K562 (cell line): ENCODE data around the gene CSNK1D. TPM values are rescaled to one million over a fixed set of nuclear protein-coding genes. Genes with fewer than 3 reads are reported as not detected.

Experiments
- ATAC-seq: fragments of 200-7000 bp; cut with Tn5 transposase; 3 replicates; pipeline ENCODE4 v1.9.1; 2020; ENCODE audit warnings: moderate library complexity
- BruUV-seq: library from RNA; stranded (reverse); fragments of 400-500 nt; replicated peaks from 2 replicates; lab custom pipeline; 2021; lab: Mats Ljungman, UMichigan
- CTCF ChIA-PET: fragments of 300-600 bp; formaldehyde crosslinking; extraction: SDS; loops from one replicate; lab custom pipeline; 2021; ENCODE audit warnings: low intra/inter-chr PET ratio; lab: Yijun Ruan, JAX
- POLR2A ChIA-PET: fragments of 300-600, 350-650 bp; sonication (Branson Sonifier 250); formaldehyde crosslinking; extraction: SDS; loops from one replicate; lab custom pipeline; 2021; ENCODE audit warnings: antibody characterized with exemption, inconsistent platforms; lab: Yijun Ruan, JAX
- DNase-seq, 4 experiments: peaks; one replicate each; pipeline versions ENCODE4 v3.0.0 to v3.0.0-alpha.2; 2011 to 2018; ENCODE audit warnings: low spot score in 3 of 4, mixed read lengths in 3 of 4; ENCODE audit errors: extremely low read depth in 1 of 4
- FAIRE-seq: peaks from 2 replicates; lab custom pipeline; 2011; peaks lifted over from hg19 to GRCh38; lab: Jason Lieb, UNC
- H2AFZ ChIP-seq: 2 replicates; pipeline ENCODE4 v1.6.0; 2011; ENCODE audit warnings: low read depth, low read length, control low read depth, inconsistent platforms
- H3K27ac ChIP-seq: fragments of 200-600 bp; 3 replicates; pipeline ENCODE4 v1.8.0; 2011; ENCODE audit warnings: low read depth, mild to moderate bottlenecking, control low read depth, inconsistent platforms, low read length, moderate library complexity, mixed read lengths; ENCODE audit errors: extremely low read depth
- H3K27me3 ChIP-seq, 2 experiments: fragments of 300-600 bp in 1 of 2; 2 replicates in 1 of 2; 3 replicates in 1 of 2; pipeline versions ENCODE4 v1.6.0 to v1.8.0; 2011; ENCODE audit warnings: inconsistent platforms in 2 of 2, low read length in 2 of 2, mild to moderate bottlenecking in 1 of 2, mixed read lengths in 1 of 2, moderate library complexity in 1 of 2; ENCODE audit not compliant: control insufficient read depth in 2 of 2, insufficient read depth in 2 of 2
- H3K36me3 ChIP-seq: fragments of 300-600 bp; 3 replicates; pipeline ENCODE4 v1.8.0; 2011; ENCODE audit warnings: mild to moderate bottlenecking, low read length, inconsistent platforms; ENCODE audit not compliant: control insufficient read depth, insufficient read depth
- H3K4me1 ChIP-seq, 2 experiments: fragments of 200-600 bp in 1 of 2; replicated peaks in 1 of 2; 2 replicates in 1 of 2; 3 replicates in 1 of 2; pipeline versions ENCODE4 v1.5.1 to v1.8.0; 2011; ENCODE audit warnings: inconsistent platforms in 2 of 2, low read length in 2 of 2, mild to moderate bottlenecking in 1 of 2, mixed read lengths in 1 of 2, moderate library complexity in 1 of 2; ENCODE audit not compliant: control insufficient read depth in 2 of 2, insufficient read depth in 2 of 2
- H3K4me2 ChIP-seq: 2 replicates; pipeline ENCODE4 v1.6.1; 2011; ENCODE audit warnings: low read length, control low read depth, inconsistent platforms, mixed read lengths; ENCODE audit not compliant: insufficient read depth
- H3K4me3 ChIP-seq: fragments of 200-600 bp; sonication (generic), shearing (Covaris generic); 2 replicates; pipeline ENCODE4 v1.5.1; 2016; ENCODE audit warnings: control low read depth, inconsistent platforms
- H3K79me2 ChIP-seq: fragments of 200-600 bp; 3 replicates; pipeline ENCODE4 v1.8.0; 2011; ENCODE audit warnings: low read length, inconsistent platforms; ENCODE audit not compliant: control insufficient read depth, insufficient read depth
- H3K9ac ChIP-seq, 2 experiments: 2 replicates each; pipeline versions ENCODE4 v1.6.0 to v1.6.1; 2011; ENCODE audit warnings: low read depth in 2 of 2, low read length in 2 of 2, control low read depth in 1 of 2, inconsistent platforms in 1 of 2, mild to moderate bottlenecking in 1 of 2, mixed read lengths in 1 of 2; ENCODE audit not compliant: insufficient read depth in 1 of 2
- H3K9me1 ChIP-seq: one replicate; pipeline ENCODE4 v1.6.0; 2011; ENCODE audit warnings: inconsistent platforms, mild to moderate bottlenecking, low read length, moderate library complexity; ENCODE audit not compliant: control insufficient read depth, insufficient read depth
- H3K9me3 ChIP-seq: replicated peaks from 2 replicates; pipeline ENCODE4 v1.5.1; 2011; ENCODE audit warnings: low read depth, low read length, inconsistent platforms; ENCODE audit not compliant: control insufficient read depth, insufficient read depth
- H4K20me1 ChIP-seq: replicated peaks from 2 replicates; pipeline ENCODE4 v1.6.1; 2011; ENCODE audit warnings: low read length, inconsistent platforms, mixed read lengths; ENCODE audit not compliant: control insufficient read depth, insufficient read depth
- NFATC3 ChIP-seq: fragments of 450-650 bp; IDR thresholded peaks from 2 replicates; pipeline ENCODE4 v1.6.1; 2017; ENCODE audit warnings: mild to moderate bottlenecking
- POLR2AphosphoS5 ChIP-seq: IDR thresholded peaks from 2 replicates; pipeline ENCODE4 v1.6.1; 2011; ENCODE audit warnings: mild to moderate bottlenecking, low read depth, low read length, moderate library complexity; ENCODE audit not compliant: control insufficient read depth, insufficient read depth
- POLR2G ChIP-seq: fragments of 200-400 bp; formaldehyde crosslinking; IDR thresholded peaks from 2 replicates; pipeline ENCODE4 v1.6.1; 2017; ENCODE audit warnings: low read depth, mild to moderate bottlenecking, antibody characterized with exemption, low read length, moderate library complexity
- PYGO2 ChIP-seq: fragments of 450-650 bp; IDR thresholded peaks from 2 replicates; pipeline ENCODE4 v1.6.1; 2016; ENCODE audit warnings: mild to moderate bottlenecking, missing genetic modification characterization, moderate library complexity, missing compliant biosample characterization
- RBFOX2 ChIP-seq: fragments of 200-400 bp; formaldehyde crosslinking; IDR thresholded peaks from 2 replicates; pipeline ENCODE4 v1.6.1; 2017; ENCODE audit warnings: low read depth, mild to moderate bottlenecking, low read length, moderate library complexity
- TCF15 ChIP-seq: fragments of 250-450 bp; sonication (Bioruptor Pico); IDR thresholded peaks from 2 replicates; pipeline ENCODE4 v1.8.0; 2022; ENCODE audit warnings: moderate library complexity, mild to moderate bottlenecking, inconsistent platforms
- ZNF436 ChIP-seq: fragments of 250-450, 450-650 bp; sonication (Bioruptor Pico); formaldehyde crosslinking; IDR thresholded peaks from 2 replicates; pipeline ENCODE4 v1.7.0; 2020; ENCODE audit warnings: mild to moderate bottlenecking
- WGBS: fragments of 100-300 bp; shearing (Covaris generic); methylation state at CpG from one replicate; pipeline ENCODE4 v1.1.6; 2016; ENCODE audit warnings: low coverage, mixed read lengths; ENCODE audit not compliant: insufficient coverage; ENCODE audit errors: missing lambda C conversion rate; 5-methylcytosine and 5-hydroxymethylcytosine counted together
- in situ Hi-C: fragments of 300-500 bp; cut with MboI; formaldehyde crosslinking; loops from 4 replicates; pipeline ENCODE4 v1.15.0; 2018; ENCODE audit warnings: inconsistent platforms, mixed read lengths
- intact Hi-C: fragments of 100-400 bp; cut with micrococcal nuclease; formaldehyde crosslinking; loops from 2 replicates; pipeline ENCODE4 v1.14.2; 2022
- polyA plus RNA-seq, 8 experiments: library from polyadenylated mRNA; depleted of rRNA in 4 of 8; stranded (reverse) in 5 of 8; unstranded in 3 of 8; fragments of >200 nt; fragmentation: Nextera tagmentation in 2 of 8; fragmentation: Illumina TruSeq in 1 of 8; extraction: Ambion mirVana in 2 of 8; extraction: Trizol in 1 of 8; gene quantifications; 2 replicates each; pipeline versions ENCODE4 v1.2.1 to v1.2.3, GENCODE V29; 2011 to 2014; ENCODE audit warnings: inconsistent platforms in 1 of 8, missing spikeins in 1 of 8
- total RNA-seq, 7 experiments: library from RNA; depleted of rRNA in 6 of 7; stranded (reverse); fragments of >200 nt in 6 of 7; fragmentation: Illumina TruSeq in 2 of 7; extraction: Trizol in 2 of 7; gene quantifications; 2 replicates each; pipeline versions ENCODE4 v1.2.1 to v1.2.3, GENCODE V29; 2011 to 2021; ENCODE audit warnings: low replicate concordance in 1 of 7
- TF ChIP-seq, protein P1 (sequence below): fragments of 450-650 bp; formaldehyde crosslinking; conservative IDR thresholded peaks from 2 replicates; pipeline ENCODE4 v1.4.0; 2022; ENCODE audit warnings: mild to moderate bottlenecking, missing genetic modification characterization

Gene CSNK1D
- total and polyA plus RNA-seq, 9 of the 15 experiments (the other 6 are each of a cell fraction or from before 2014, with no cell fraction given), result 6.5 to 133 (median 41.3) TPM

DNA sequence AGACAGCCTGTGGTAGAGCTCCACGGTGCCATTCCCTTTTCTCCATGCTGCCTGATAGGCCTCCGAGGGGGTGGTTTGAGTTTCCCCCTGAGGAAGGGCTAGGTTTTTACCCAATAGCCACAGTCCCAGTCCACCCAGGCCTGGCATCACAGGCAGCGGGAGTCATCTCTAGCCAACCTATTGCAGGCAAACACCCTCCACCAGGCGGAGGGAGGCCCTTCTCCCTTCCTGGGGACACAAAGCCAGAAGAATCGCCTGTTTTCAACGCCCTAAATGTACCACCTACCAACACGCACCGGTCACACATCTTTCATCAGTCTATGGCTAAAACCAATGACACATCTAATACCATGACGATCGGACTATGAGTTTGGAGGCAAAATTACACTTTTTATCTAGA lies 7.4 kb downstream of the CSNK1D start:
- Histone ChIP-seq H3K9ac (peak overlapping the region in 1 of 2 experiments; percentile 3; a peak in 1 of 4 replicates), H2AFZ (no peak overlapping the region), H3K9me1 (peaks cover 10% of the 10 kb centered on the region), H3K79me2 (peaks cover 98% of the 10 kb centered on the region), H3K27me3 (no peaks in the 10 kb centered on the region), H4K20me1 (peaks cover 55% of the 10 kb centered on the region), H3K36me3 (peaks cover 97% of the 10 kb centered on the region), H3K9me3 (no peaks in the 10 kb centered on the region), H3K4me2 (no peak overlapping the region), H3K4me3 (no peak overlapping the region), H3K27ac (no peak overlapping the region; the same call in 2 of the 3 replicates), H3K4me1 (peaks cover 33 to 42% of the 10 kb centered on the region in 2 experiments)
- DNase-seq (no peak), ATAC-seq (no peak), FAIRE-seq (peak; percentile 58)
- no TSS peak for BruUV-seq
- 98% methylated on average over 9 of the region's 10 CpGs for WGBS
- ChIA-PET POLR2A (interaction anchor here (0.6 to 2.2 kb wide), 2 partner anchors 12 to 24 kb away, joined by 3 to 9 read pairs; no protein-coding TSS in a partner anchor), CTCF (no interaction called here)
- intact Hi-C loops (no loop called here), in situ Hi-C loops (no loop called here)
- TF ChIP-seq POLR2AphosphoS5 (peak; percentile 30; the same call in 1 of the 2 replicates), PYGO2 (no peak)

- ATAC-seq, result no peak
- H3K27me3 ChIP-seq, result no peaks in the 10 kb centered on the region
- no peak for TF ChIP-seq ZNF436 (CRISPR knock-in tag)
- TF ChIP-seq POLR2G, result peak; percentile 51; the same call in 1 of the 2 replicates
- peak; percentile 22; the same call in 1 of the 2 replicates for TF ChIP-seq RBFOX2
- TF ChIP-seq, protein P1, sequence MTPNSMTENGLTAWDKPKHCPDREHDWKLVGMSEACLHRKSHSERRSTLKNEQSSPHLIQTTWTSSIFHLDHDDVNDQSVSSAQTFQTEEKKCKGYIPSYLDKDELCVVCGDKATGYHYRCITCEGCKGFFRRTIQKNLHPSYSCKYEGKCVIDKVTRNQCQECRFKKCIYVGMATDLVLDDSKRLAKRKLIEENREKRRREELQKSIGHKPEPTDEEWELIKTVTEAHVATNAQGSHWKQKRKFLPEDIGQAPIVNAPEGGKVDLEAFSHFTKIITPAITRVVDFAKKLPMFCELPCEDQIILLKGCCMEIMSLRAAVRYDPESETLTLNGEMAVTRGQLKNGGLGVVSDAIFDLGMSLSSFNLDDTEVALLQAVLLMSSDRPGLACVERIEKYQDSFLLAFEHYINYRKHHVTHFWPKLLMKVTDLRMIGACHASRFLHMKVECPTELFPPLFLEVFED (CRISPR knock-in tag), result no peak
- no peak for TF ChIP-seq NFATC3
- TF ChIP-seq TCF15 (CRISPR knock-in tag), result no peak
- TF ChIP-seq, all 486 proteins: peak for 2
- Histone ChIP-seq H3K9me3 (no peaks in the 10 kb centered on the region; the same call in 1 of the 2 replicates), H3K9ac (no peak overlapping the region), H3K4me1 (peaks cover 18 to 20% of the 10 kb centered on the region in 2 experiments), H4K20me1 (peaks cover 32% of the 10 kb centered on the region), H3K9me1 (peaks cover 6% of the 10 kb centered on the region), H3K4me2 (no peak overlapping the region), H2AFZ (no peak overlapping the region), H3K4me3 (no peak overlapping the region), H3K36me3 (peaks cover 97% of the 10 kb centered on the region), H3K27ac (no peak overlapping the region), H3K79me2 (peaks cover 96% of the 10 kb centered on the region)
- DNase-seq, result no peak
- in situ Hi-C loops (no loop called here), intact Hi-C loops (no loop called here)
- FAIRE-seq, result no peak
- CTCF ChIA-PET, result no interaction called here
- POLR2A ChIA-PET, result interaction anchor here (1.0 to 1.2 kb wide), 3 partner anchors 8 to 22 kb away, joined by 4 to 6 read pairs (median 4); no protein-coding TSS in a partner anchor
- WGBS, result 96% methylated on average over 8 of the region's 9 CpGs
- no TSS peak for BruUV-seq
Measured at GRCh38 chr17:82263641-82264040, 9.9 kb downstream of the CSNK1D start.
